GM18498 (cell line): ENCODE measurements around the gene CSTF3.
A peak's percentile ranks its signal among the peaks of the same experiment; 100 is the strongest.
"Not testable (repeated sequence)": the region's sequence is repeated elsewhere in the genome, so short reads cannot be mapped to it uniquely, and the experiment has no call there.

Source experiments
- ATAC-seq: cut with Tn5 transposase; IDR thresholded peaks from one replicate; pipeline ENCODE4 v1.9.1; 2021; ENCODE audit warnings: mild to moderate bottlenecking, moderate library complexity; ENCODE audit not compliant: unreplicated experiment

CSTF3 gene

GRCh38 chr11:33161120-33162005 lies at the start of gene CSTF3:
Gene CSTF3, minus strand, starts transcription at chr11:33161480. Its CDS starts 155 bp downstream, at chr11:33161325.
- ATAC-seq = peak; percentile 91

GRCh38 chr11:33208150-33208549 lies 46.9 kb upstream of the CSTF3 start:
- no peak for ATAC-seq

GRCh38 chr11:33207408-33207985 lies 46.2 kb upstream of the CSTF3 start:
- no peak for ATAC-seq

GRCh38 chr11:33197915-33198727 lies 36.8 kb upstream of the CSTF3 start:
- ATAC-seq = no peak

- no peak for ATAC-seq
Measured at GRCh38 chr11:33195462-33196173, 34.3 kb upstream of the CSTF3 start.

GRCh38 chr11:33194455-33194854 lies 33.2 kb upstream of the CSTF3 start:
- ATAC-seq = no peak

GRCh38 chr11:33191467-33191866 lies 30.2 kb upstream of the CSTF3 start:
- no peak for ATAC-seq

- ATAC-seq = no peak
Measured at GRCh38 chr11:33187998-33188722, 26.9 kb upstream of the CSTF3 start.

GRCh38 chr11:33185756-33186155 lies 24.5 kb upstream of the CSTF3 start:
- no peak for ATAC-seq

- ATAC-seq = no peak
Measured at GRCh38 chr11:33182246-33182878, 21.1 kb upstream of the CSTF3 start.

GRCh38 chr11:33179348-33179803 lies 18.1 kb upstream of the CSTF3 start:
- no peak for ATAC-seq

GRCh38 chr11:33178443-33179180 lies 17.3 kb upstream of the CSTF3 start:
- no peak for ATAC-seq

- ATAC-seq = no peak
Measured at GRCh38 chr11:33177676-33178336, 16.5 kb upstream of the CSTF3 start.

- not testable (repeated sequence) for ATAC-seq
Measured at GRCh38 chr11:33176760-33177159, 15.5 kb upstream of the CSTF3 start.

GRCh38 chr11:33172996-33173395 lies 11.7 kb upstream of the CSTF3 start:
- no peak for ATAC-seq

- no peak for ATAC-seq
Measured at GRCh38 chr11:33172345-33172744, 11.1 kb upstream of the CSTF3 start.

GRCh38 chr11:33171251-33171650 lies 10.0 kb upstream of the CSTF3 start:
- no peak for ATAC-seq

- ATAC-seq = no peak
Measured at GRCh38 chr11:33168709-33169200, 7.5 kb upstream of the CSTF3 start.
